H1 (cell line): ENCODE results near the gene C20orf141. TPM values are rescaled to one million over a fixed set of nuclear protein-coding genes. Genes with fewer than 3 reads are reported as not detected.

ENCODE experiments used
- EP300 ChIP-seq, 2 experiments: IDR thresholded peaks; 1 replicate in 1 of 2; 2 replicates in 1 of 2; pipeline ENCODE4 v1.6.1; 2011 to 2012; ENCODE audit warnings: low read depth in 2 of 2, low read length in 2 of 2, mild to moderate bottlenecking in 2 of 2, borderline replicate concordance in 1 of 2, inconsistent platforms in 1 of 2, moderate library complexity in 1 of 2
- EZH2 ChIP-seq: fragments of 200-600 bp; sonication (generic); IDR thresholded peaks from 2 replicates; pipeline ENCODE4 v1.7.1; 2012; ENCODE audit warnings: low read depth, mild to moderate bottlenecking, moderate library complexity, low read length, inconsistent platforms; ENCODE audit not compliant: severe bottlenecking
- HDAC2 ChIP-seq, 2 experiments: fragments of 300-600 bp in 1 of 2; sonication (generic) in 1 of 2; IDR thresholded peaks; 2 replicates each; pipeline ENCODE4 v1.6.1; 2011 to 2012; ENCODE audit warnings: low read depth in 2 of 2, low read length in 2 of 2, mild to moderate bottlenecking in 2 of 2, moderate library complexity in 2 of 2, borderline replicate concordance in 1 of 2, inconsistent platforms in 1 of 2
- TAF1 ChIP-seq: IDR thresholded peaks from 2 replicates; pipeline ENCODE4 v1.6.1; 2011; ENCODE audit warnings: mild to moderate bottlenecking, low read depth, low read length
- YY1 ChIP-seq: IDR thresholded peaks from 2 replicates; pipeline ENCODE4 v1.6.1; 2011; ENCODE audit warnings: low read depth, mild to moderate bottlenecking, low read length
- polyA plus RNA-seq, 7 experiments: library from polyadenylated mRNA; depleted of rRNA in 3 of 7; stranded (reverse) in 5 of 7; unstranded in 2 of 7; fragments of >200 nt in 5 of 7; fragments of 200-250 nt in 2 of 7; gene quantifications; 1 replicate in 5 of 7; 2 replicates in 1 of 7; 4 replicates in 1 of 7; pipeline versions ENCODE4 v1.2.1 to v1.2.3, GENCODE V29; 2011 to 2013; ENCODE audit warnings: missing spikeins in 2 of 7, mixed read lengths in 2 of 7
- total RNA-seq: library from RNA; stranded (reverse); fragmentation: NEBNext Ultra II Directional; extraction: Animal tissue kit (Norgen Biotek cat#: 25700); gene quantifications from 2 replicates; pipeline ENCODE4 v1.2.1, GENCODE V29; 2021
- TF ChIP-seq, protein P1 (sequence below): IDR thresholded peaks from 2 replicates; pipeline ENCODE4 v1.6.1; 2012; ENCODE audit warnings: inconsistent platforms

The C20orf141 gene
- total and polyA plus RNA-seq, 2 of the 8 experiments (the other 6 are each of a cell fraction or from before 2014, with no cell fraction given): not detected

DNA sequence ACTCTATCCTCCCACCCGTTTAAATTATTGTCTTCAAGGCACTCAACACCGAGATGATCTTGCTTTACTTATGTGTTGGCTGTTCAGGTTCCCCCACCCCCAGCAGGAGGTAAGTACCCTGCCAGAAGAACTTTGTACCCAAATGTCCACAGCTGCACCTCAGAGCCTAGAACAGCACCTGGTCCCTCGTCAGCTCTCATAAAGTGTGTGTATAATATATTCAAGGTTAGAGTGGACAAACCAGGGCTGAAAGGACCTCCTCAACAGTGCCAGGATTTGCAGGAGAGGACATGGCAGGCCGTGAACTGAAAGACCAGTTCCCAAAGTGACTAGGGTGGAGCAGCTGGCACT, 8.5 kb upstream of the C20orf141 start (continued):
- TF ChIP-seq, protein P1, sequence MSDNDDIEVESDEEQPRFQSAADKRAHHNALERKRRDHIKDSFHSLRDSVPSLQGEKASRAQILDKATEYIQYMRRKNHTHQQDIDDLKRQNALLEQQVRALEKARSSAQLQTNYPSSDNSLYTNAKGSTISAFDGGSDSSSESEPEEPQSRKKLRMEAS: no peak
- no peak for TF ChIP-seq EP300 (IDR thresholded peaks at IDR 0.05; ENCODE audit: borderline replicate concordance in 1 of 2, low read depth in 2 of 2, low read length in 2 of 2)
- no peak for TF ChIP-seq TAF1
- TF ChIP-seq EZH2: no peak
- TF ChIP-seq YY1: no peak
- no peak for TF ChIP-seq HDAC2 (IDR thresholded peaks at IDR 0.05; ENCODE audit: borderline replicate concordance in 1 of 2, low read depth in 2 of 2, low read length in 2 of 2)
- TF ChIP-seq, all 59 proteins: peak for 0
